HL-60 (cell line): ENCODE data around the gene NRL.

ENCODE experiments used
- DNase-seq, 2 experiments: peaks; one replicate each; pipeline ENCODE4 v3.0.0-alpha.2; 2010 to 2020; ENCODE audit warnings: low read depth in 1 of 2, low spot score in 1 of 2
- H3K27ac ChIP-seq: fragments of 250-450 bp; sonication (Bioruptor Pico); replicated peaks from 2 replicates; pipeline ENCODE4 v1.5.1; 2020; ENCODE audit warnings: mild to moderate bottlenecking, moderate library complexity
- H3K27me3 ChIP-seq: fragments of 250-450 bp; sonication (Bioruptor Pico); 2 replicates; pipeline ENCODE4 v1.5.1; 2021; ENCODE audit warnings: mild to moderate bottlenecking, moderate library complexity; ENCODE audit not compliant: insufficient read depth, poor library complexity, severe bottlenecking
- H3K4me3 ChIP-seq: replicated peaks from 2 replicates; pipeline ENCODE4 v1.5.1; 2011; ENCODE audit warnings: mild to moderate bottlenecking, control low read depth, low read length; ENCODE audit not compliant: insufficient read depth
- GABPA ChIP-seq: IDR thresholded peaks from 2 replicates; pipeline ENCODE4 v1.6.1; 2012; ENCODE audit warnings: low read depth
- POLR2AphosphoS5 ChIP-seq: IDR thresholded peaks from 2 replicates; pipeline ENCODE4 v1.6.1; 2012; ENCODE audit warnings: low read depth
- SPI1 ChIP-seq: IDR thresholded peaks from 2 replicates; pipeline ENCODE4 v1.6.1; 2012; ENCODE audit warnings: low read depth, mild to moderate bottlenecking, borderline replicate concordance
- TF ChIP-seq, protein P1 (sequence below): IDR thresholded peaks from 2 replicates; pipeline ENCODE4 v1.6.1; 2012; ENCODE audit warnings: low read depth; ENCODE audit not compliant: insufficient replicate concordance
- TF ChIP-seq, protein P2 (sequence below): IDR thresholded peaks from one replicate; pipeline ENCODE4 v1.5.1; 2011; ENCODE audit warnings: low read length, control low read depth, inconsistent platforms; ENCODE audit not compliant: insufficient read depth

NRL gene

GRCh38 chr14:24060984-24061913, 53.5 kb downstream of the NRL start:
- no peak for DNase-seq
- TF ChIP-seq POLR2AphosphoS5 (no peak), SPI1 (no peak), GABPA (no peak)
- TF ChIP-seq, protein P1, sequence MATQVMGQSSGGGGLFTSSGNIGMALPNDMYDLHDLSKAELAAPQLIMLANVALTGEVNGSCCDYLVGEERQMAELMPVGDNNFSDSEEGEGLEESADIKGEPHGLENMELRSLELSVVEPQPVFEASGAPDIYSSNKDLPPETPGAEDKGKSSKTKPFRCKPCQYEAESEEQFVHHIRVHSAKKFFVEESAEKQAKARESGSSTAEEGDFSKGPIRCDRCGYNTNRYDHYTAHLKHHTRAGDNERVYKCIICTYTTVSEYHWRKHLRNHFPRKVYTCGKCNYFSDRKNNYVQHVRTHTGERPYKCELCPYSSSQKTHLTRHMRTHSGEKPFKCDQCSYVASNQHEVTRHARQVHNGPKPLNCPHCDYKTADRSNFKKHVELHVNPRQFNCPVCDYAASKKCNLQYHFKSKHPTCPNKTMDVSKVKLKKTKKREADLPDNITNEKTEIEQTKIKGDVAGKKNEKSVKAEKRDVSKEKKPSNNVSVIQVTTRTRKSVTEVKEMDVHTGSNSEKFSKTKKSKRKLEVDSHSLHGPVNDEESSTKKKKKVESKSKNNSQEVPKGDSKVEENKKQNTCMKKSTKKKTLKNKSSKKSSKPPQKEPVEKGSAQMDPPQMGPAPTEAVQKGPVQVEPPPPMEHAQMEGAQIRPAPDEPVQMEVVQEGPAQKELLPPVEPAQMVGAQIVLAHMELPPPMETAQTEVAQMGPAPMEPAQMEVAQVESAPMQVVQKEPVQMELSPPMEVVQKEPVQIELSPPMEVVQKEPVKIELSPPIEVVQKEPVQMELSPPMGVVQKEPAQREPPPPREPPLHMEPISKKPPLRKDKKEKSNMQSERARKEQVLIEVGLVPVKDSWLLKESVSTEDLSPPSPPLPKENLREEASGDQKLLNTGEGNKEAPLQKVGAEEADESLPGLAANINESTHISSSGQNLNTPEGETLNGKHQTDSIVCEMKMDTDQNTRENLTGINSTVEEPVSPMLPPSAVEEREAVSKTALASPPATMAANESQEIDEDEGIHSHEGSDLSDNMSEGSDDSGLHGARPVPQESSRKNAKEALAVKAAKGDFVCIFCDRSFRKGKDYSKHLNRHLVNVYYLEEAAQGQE, result no peak
- TF ChIP-seq, protein P2, sequence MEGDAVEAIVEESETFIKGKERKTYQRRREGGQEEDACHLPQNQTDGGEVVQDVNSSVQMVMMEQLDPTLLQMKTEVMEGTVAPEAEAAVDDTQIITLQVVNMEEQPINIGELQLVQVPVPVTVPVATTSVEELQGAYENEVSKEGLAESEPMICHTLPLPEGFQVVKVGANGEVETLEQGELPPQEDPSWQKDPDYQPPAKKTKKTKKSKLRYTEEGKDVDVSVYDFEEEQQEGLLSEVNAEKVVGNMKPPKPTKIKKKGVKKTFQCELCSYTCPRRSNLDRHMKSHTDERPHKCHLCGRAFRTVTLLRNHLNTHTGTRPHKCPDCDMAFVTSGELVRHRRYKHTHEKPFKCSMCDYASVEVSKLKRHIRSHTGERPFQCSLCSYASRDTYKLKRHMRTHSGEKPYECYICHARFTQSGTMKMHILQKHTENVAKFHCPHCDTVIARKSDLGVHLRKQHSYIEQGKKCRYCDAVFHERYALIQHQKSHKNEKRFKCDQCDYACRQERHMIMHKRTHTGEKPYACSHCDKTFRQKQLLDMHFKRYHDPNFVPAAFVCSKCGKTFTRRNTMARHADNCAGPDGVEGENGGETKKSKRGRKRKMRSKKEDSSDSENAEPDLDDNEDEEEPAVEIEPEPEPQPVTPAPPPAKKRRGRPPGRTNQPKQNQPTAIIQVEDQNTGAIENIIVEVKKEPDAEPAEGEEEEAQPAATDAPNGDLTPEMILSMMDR, result no peak
- Histone ChIP-seq H3K27ac (no peak overlapping the region), H3K27me3 (no peaks in the 10 kb centered on the region), H3K4me3 (no peak overlapping the region)

GRCh38 chr14:24060443-24060842, 54.3 kb downstream of the NRL start:
- Histone ChIP-seq H3K27ac (no peak overlapping the region), H3K4me3 (no peak overlapping the region), H3K27me3 (no peaks in the 10 kb centered on the region)
- no peak for TF ChIP-seq POLR2AphosphoS5
- TF ChIP-seq, protein P1, result no peak
- TF ChIP-seq SPI1, result no peak
- TF ChIP-seq, protein P2, result no peak
- no peak for TF ChIP-seq GABPA
- no peak for DNase-seq

DNA sequence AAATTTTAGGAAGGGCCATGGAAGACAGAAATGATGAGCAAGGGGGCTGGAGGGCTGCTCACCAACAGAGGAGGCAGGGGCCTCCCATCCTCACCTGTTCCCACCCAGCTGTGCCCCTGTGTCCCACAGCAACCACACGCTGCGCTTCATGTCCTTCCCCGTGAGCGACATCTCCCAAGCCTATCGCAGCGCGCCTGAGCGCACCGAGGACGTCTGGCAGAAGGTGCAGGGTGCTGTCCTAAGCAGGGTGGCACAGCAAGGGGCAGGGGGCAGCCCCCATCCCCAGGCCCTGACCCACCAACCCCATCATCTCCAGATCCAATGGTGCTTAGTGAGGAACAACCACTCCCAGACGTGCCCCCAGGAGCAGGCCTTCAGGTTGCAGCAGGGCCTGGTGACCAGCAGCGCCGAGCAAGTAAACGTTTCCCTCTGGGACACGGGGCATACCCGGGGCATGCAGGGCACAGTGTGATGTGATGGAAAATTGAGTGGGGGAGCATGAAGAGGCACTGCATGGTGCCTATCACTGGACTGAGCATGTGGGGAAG, 54.8 kb downstream of the NRL start:
- no peak overlapping the region for H3K4me3 ChIP-seq
- H3K27me3 ChIP-seq, result no peaks in the 10 kb centered on the region
- no peak overlapping the region for H3K27ac ChIP-seq
- DNase-seq, result no peak
- TF ChIP-seq POLR2AphosphoS5 (no peak), GABPA (no peak), SPI1 (no peak)
- TF ChIP-seq, protein P2, result no peak
- TF ChIP-seq, protein P1, result no peak
